IMR-90 (cell line): Measurements from ENCODE around the gene SEL1L2. TPM values are rescaled to one million over a fixed set of nuclear protein-coding genes. Genes with fewer than 3 reads are reported as not detected.
A peak's percentile ranks its signal among the peaks of the same experiment; 100 is the strongest.

ENCODE experiments used
- ATAC-seq: fragments of 200-7000 bp; cut with Tn5 transposase; 2 replicates; pipeline ENCODE4 v1.9.1; 2020; ENCODE audit warnings: low read depth, mild to moderate bottlenecking, moderate library complexity
- BruUV-seq: library from RNA; stranded (reverse); fragments of 400-500 nt; replicated peaks from 2 replicates; lab custom pipeline; 2021; lab: Mats Ljungman, UMichigan
- CTCF ChIA-PET: fragments of 300-600 bp; formaldehyde crosslinking; extraction: SDS; loops from one replicate; lab custom pipeline; 2021; ENCODE audit warnings: antibody characterized with exemption; lab: Yijun Ruan, JAX
- POLR2A ChIA-PET: fragments of 300-600 bp; sonication (Branson Sonifier 250); formaldehyde crosslinking; loops from one replicate; lab custom pipeline; 2022; ENCODE audit warnings: antibody characterized with exemption; ENCODE audit not compliant: unreplicated experiment; lab: Charles Lee
- DNase-seq: peaks from one replicate; pipeline ENCODE4 v3.0.0; 2013
- H2AFZ ChIP-seq: replicated peaks from 2 replicates; pipeline ENCODE3; 2013; ENCODE audit warnings: low read length, mild to moderate bottlenecking; ENCODE audit not compliant: poor library complexity
- H2AK5ac ChIP-seq: 2 replicates; pipeline ENCODE4 v1.6.1; 2013; ENCODE audit warnings: low read depth, low read length, inconsistent platforms
- H2AK9ac ChIP-seq: replicated peaks from 2 replicates; pipeline ENCODE3; 2013; ENCODE audit warnings: mild to moderate bottlenecking, low read depth, low read length, moderate library complexity; ENCODE audit not compliant: poor library complexity
- H2BK120ac ChIP-seq: 2 replicates; pipeline ENCODE4 v1.6.1; 2013; ENCODE audit warnings: low read depth, low read length, inconsistent platforms
- H2BK15ac ChIP-seq: 3 replicates; pipeline ENCODE4 v1.6.1; 2013; ENCODE audit warnings: low read depth, low read length, inconsistent platforms
- H2BK20ac ChIP-seq: 2 replicates; pipeline ENCODE4 v1.6.1; 2013; ENCODE audit warnings: low read depth, mild to moderate bottlenecking, inconsistent platforms, low read length, moderate library complexity
- H2BK5ac ChIP-seq: 2 replicates; pipeline ENCODE4 v1.6.1; 2013; ENCODE audit warnings: mild to moderate bottlenecking, low read depth, low read length, inconsistent platforms; ENCODE audit not compliant: poor library complexity, severe bottlenecking
- H3K14ac ChIP-seq: replicated peaks from 2 replicates; pipeline ENCODE4 v1.6.1; 2013; ENCODE audit warnings: low read depth, low read length, inconsistent platforms
- H3K18ac ChIP-seq: 2 replicates; pipeline ENCODE4 v1.6.1; 2013; ENCODE audit warnings: low read depth, low read length, control low read depth
- H3K23ac ChIP-seq: 2 replicates; pipeline ENCODE4 v1.6.1; 2013; ENCODE audit warnings: low read depth, low read length, inconsistent platforms
- H3K27ac ChIP-seq: 2 replicates; pipeline ENCODE4 v1.5.1; 2013; ENCODE audit warnings: mild to moderate bottlenecking, control low read depth, low read length; ENCODE audit not compliant: insufficient read depth
- H3K27me3 ChIP-seq: 2 replicates; pipeline ENCODE4 v1.6.1; 2013; ENCODE audit warnings: low read length; ENCODE audit not compliant: control insufficient read depth, insufficient read depth
- H3K36me3 ChIP-seq: 2 replicates; pipeline ENCODE4 v1.6.1; 2013; ENCODE audit warnings: low read length, mixed read lengths; ENCODE audit not compliant: control insufficient read depth, insufficient read depth
- H3K4ac ChIP-seq: 2 replicates; pipeline ENCODE4 v1.6.1; 2013; ENCODE audit warnings: low read depth, low read length, inconsistent platforms
- H3K4me1 ChIP-seq: 2 replicates; pipeline ENCODE4 v1.6.1; 2013; ENCODE audit warnings: low read length, mixed read lengths; ENCODE audit not compliant: control insufficient read depth, insufficient read depth
- H3K4me2 ChIP-seq: 2 replicates; pipeline ENCODE4 v1.6.1; 2013; ENCODE audit warnings: low read depth, mild to moderate bottlenecking, control low read depth, low read length, moderate library complexity
- H3K4me3 ChIP-seq: 2 replicates; pipeline ENCODE4 v1.5.1; 2013; ENCODE audit warnings: low read depth, mild to moderate bottlenecking, control low read depth, low read length, moderate library complexity; ENCODE audit not compliant: insufficient read depth
- H3K56ac ChIP-seq: 2 replicates; pipeline ENCODE4 v1.6.1; 2013; ENCODE audit warnings: low read length, inconsistent platforms; ENCODE audit not compliant: insufficient read depth; ENCODE audit errors: extremely low read depth
- H3K79me1 ChIP-seq, 2 experiments: 2 replicates each; pipeline ENCODE4 v1.6.1; 2013; ENCODE audit warnings: low read length in 2 of 2, inconsistent platforms in 1 of 2, low read depth in 1 of 2
- H3K9ac ChIP-seq: 2 replicates; pipeline ENCODE4 v1.6.1; 2013; ENCODE audit warnings: low read depth, low read length, control low read depth
- H3K9me1 ChIP-seq: 2 replicates; pipeline ENCODE4 v1.6.1; 2013; ENCODE audit warnings: low read length, inconsistent platforms; ENCODE audit not compliant: insufficient read depth
- H3K9me3 ChIP-seq: 2 replicates; pipeline ENCODE4 v1.6.1; 2013; ENCODE audit warnings: low read length; ENCODE audit not compliant: control insufficient read depth, insufficient read depth
- H4K20me1 ChIP-seq: 2 replicates; pipeline ENCODE4 v1.6.1; 2013; ENCODE audit warnings: low read length, inconsistent platforms; ENCODE audit not compliant: insufficient read depth
- H4K5ac ChIP-seq: 2 replicates; pipeline ENCODE4 v1.6.1; 2013; ENCODE audit warnings: mild to moderate bottlenecking, low read depth, low read length, control low read depth
- H4K8ac ChIP-seq, 2 experiments: 2 replicates each; pipeline ENCODE4 v1.6.1; 2013; ENCODE audit warnings: low read depth in 2 of 2, low read length in 2 of 2, control low read depth in 1 of 2, inconsistent platforms in 1 of 2
- H4K91ac ChIP-seq: 2 replicates; pipeline ENCODE4 v1.6.1; 2013; ENCODE audit warnings: low read depth, low read length, inconsistent platforms; ENCODE audit not compliant: insufficient read depth
- MXI1 ChIP-seq: IDR thresholded peaks from 2 replicates; pipeline ENCODE4 v1.6.1; 2012; ENCODE audit warnings: low read depth, mild to moderate bottlenecking, low read length, moderate library complexity, borderline replicate concordance
- NFE2L2 ChIP-seq: fragments of 150-350 bp; IDR thresholded peaks from 2 replicates; pipeline ENCODE4 v1.6.1; 2016; ENCODE audit warnings: low read depth, mild to moderate bottlenecking, low read length
- WGBS, 2 experiments: methylation state at CpG; one replicate each; pipeline versions ENCODE4 v1.1.5 to v1.1.7; 2013; ENCODE audit warnings: missing lambda C conversion rate in 2 of 2; ENCODE audit not compliant: insufficient read length in 1 of 2; ENCODE audit errors: extremely low coverage in 2 of 2; 5-methylcytosine and 5-hydroxymethylcytosine counted together
- dilution Hi-C: fragments of 300-500 bp; cut with HindIII; formaldehyde crosslinking; loops from one replicate; pipeline ENCODE4 v1.14.3; 2018; ENCODE audit warnings: low sequenced_read_pairs; ENCODE audit not compliant: unreplicated experiment
- in situ Hi-C: fragments of 300-500 bp; cut with MboI; formaldehyde crosslinking; loops from 3 replicates; pipeline ENCODE4 v1.14.3; 2019; ENCODE audit warnings: low sequenced_read_pairs, inconsistent platforms, mixed read lengths
- intact Hi-C: fragments of 100-400 bp; cut with micrococcal nuclease; formaldehyde crosslinking; loops from 2 replicates; pipeline ENCODE4 v1.10.0; 2022
- polyA plus RNA-seq, 3 experiments: library from polyadenylated mRNA; depleted of rRNA; stranded (reverse); fragments of >200 nt; gene quantifications; 2 replicates each; pipeline ENCODE4 v1.2.3, GENCODE V29; 2012; ENCODE audit warnings: low replicate concordance in 1 of 3
- total RNA-seq: library from RNA; depleted of rRNA; stranded (reverse); fragments of >200 nt; gene quantifications from 2 replicates; pipeline ENCODE4 v1.2.3, GENCODE V29; 2012

The SEL1L2 gene
- total and polyA plus RNA-seq, 2 of the 4 experiments (the other 2 are of a cell fraction), result not detected

DNA sequence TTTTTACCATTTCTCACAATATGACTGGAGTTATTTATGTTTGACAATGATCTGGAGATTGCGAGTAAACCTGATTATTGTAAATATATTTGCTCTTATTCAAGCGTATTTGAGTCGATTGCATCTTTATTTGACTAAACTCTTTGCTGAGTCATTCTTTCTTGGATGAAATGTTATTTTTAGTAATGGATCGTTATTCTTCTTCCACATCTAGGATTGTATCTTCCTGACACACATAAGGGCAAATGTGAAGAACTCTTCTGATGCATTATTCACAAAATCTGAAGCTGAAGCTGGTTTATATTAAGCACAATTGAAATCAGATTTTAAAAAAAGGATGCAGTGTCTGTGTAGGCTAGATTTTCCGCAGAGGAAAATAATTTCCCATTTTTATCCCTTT lies 68.2 kb downstream of the SEL1L2 start:
- no peaks in the 10 kb centered on the region for H3K4me1 ChIP-seq
- in situ Hi-C loops, result no loop called here
- DNase-seq, result no peak

More for the DNA sequence above, 68.2 kb downstream of the SEL1L2 start:
- Histone ChIP-seq H2BK20ac (no peak overlapping the region), H3K79me1 (no peaks in the 10 kb centered on the region), H2BK120ac (no peak overlapping the region), H3K9ac (no peak overlapping the region), H2BK15ac (no peak overlapping the region), H3K27ac (no peak overlapping the region), H2AK5ac (no peak overlapping the region), H3K9me1 (no peaks in the 10 kb centered on the region), H4K20me1 (no peaks in the 10 kb centered on the region), H3K18ac (no peak overlapping the region), H4K8ac (no peak overlapping the region), H4K91ac (no peak overlapping the region), H3K56ac (no peak overlapping the region), H2AFZ (no peak overlapping the region), H3K36me3 (no peaks in the 10 kb centered on the region), H3K4ac (no peak overlapping the region), H4K5ac (no peak overlapping the region), H3K27me3 (no peaks in the 10 kb centered on the region), H3K4me3 (no peak overlapping the region), H3K9me3 (peaks cover 5% of the 10 kb centered on the region), H3K14ac (no peak overlapping the region), H3K4me2 (no peak overlapping the region), H3K23ac (no peak overlapping the region), H2AK9ac (no peak overlapping the region), H2BK5ac (no peak overlapping the region)
- TF ChIP-seq NFE2L2 (peak; percentile 61), MXI1 (no peak)
- ATAC-seq, result no peak
- intact Hi-C loops (no loop called here), dilution Hi-C loops (no loop called here)
- WGBS, 2 experiments, result no CpG with 5 or more reads among the region's 5 CpGs
- CTCF ChIA-PET, result interaction anchor here (0.5 kb wide), 1 partner anchor 171 kb away, joined by 4 read pairs; no protein-coding TSS in a partner anchor
- POLR2A ChIA-PET, result no interaction called here
- BruUV-seq, result no TSS peak
